Brain microvascular endothelial cell (primary cell): ENCODE results near the gene CDHR3.

Experiments
- DNase-seq: peaks from one replicate; pipeline ENCODE4 v3.0.0-alpha.2; 2020
- H3K27ac ChIP-seq: fragments of 250-450 bp; sonication (Bioruptor Pico); 2 replicates; pipeline ENCODE4 v1.5.1; 2020; ENCODE audit warnings: mild to moderate bottlenecking, moderate library complexity
- H3K27me3 ChIP-seq: fragments of 250-450 bp; sonication (Bioruptor Pico); replicated peaks from 2 replicates; pipeline ENCODE4 v1.5.1; 2020; ENCODE audit warnings: mild to moderate bottlenecking
- H3K36me3 ChIP-seq: fragments of 250-450 bp; sonication (Bioruptor Pico); replicated peaks from 2 replicates; pipeline ENCODE4 v1.5.1; 2020; ENCODE audit warnings: mild to moderate bottlenecking
- H3K4me3 ChIP-seq: 2 replicates; pipeline ENCODE4 v1.5.1; 2011; ENCODE audit warnings: low read depth, mild to moderate bottlenecking, control low read depth, low read length, moderate library complexity
- in situ Hi-C: cut with HindIII; loops from 2 replicates; pipeline ENCODE4 v1.10.0; 2017; ENCODE audit warnings: low sequenced_read_pairs, low pct_ligation_motif_present
- TF ChIP-seq, protein P1 (sequence below): IDR thresholded peaks from 2 replicates; pipeline ENCODE4 v1.5.1; 2011; ENCODE audit warnings: low read depth, mild to moderate bottlenecking, moderate library complexity, low read length, control low read depth, inconsistent platforms; ENCODE audit errors: missing control alignments

Gene CDHR3

DNA sequence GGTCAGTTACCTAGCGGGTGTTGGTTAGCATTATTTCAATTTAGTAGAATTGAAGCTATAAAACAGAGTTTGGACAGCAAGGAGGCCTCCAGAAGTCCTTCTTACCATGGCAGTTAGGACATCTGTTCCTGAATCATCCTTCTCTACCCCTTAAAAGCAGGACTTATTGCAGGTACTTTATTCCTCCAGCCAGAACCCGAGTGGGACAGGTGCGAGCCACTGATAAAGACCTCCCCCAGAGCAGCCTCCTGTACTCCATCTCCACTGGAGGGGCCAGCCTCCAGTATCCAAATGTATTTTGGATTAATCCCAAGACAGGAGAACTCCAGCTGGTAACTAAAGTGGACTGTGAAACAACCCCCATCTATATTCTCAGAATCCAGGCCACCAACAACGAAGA, 54.6 kb downstream of the CDHR3 start:
- no peak for DNase-seq
- TF ChIP-seq, protein P1, sequence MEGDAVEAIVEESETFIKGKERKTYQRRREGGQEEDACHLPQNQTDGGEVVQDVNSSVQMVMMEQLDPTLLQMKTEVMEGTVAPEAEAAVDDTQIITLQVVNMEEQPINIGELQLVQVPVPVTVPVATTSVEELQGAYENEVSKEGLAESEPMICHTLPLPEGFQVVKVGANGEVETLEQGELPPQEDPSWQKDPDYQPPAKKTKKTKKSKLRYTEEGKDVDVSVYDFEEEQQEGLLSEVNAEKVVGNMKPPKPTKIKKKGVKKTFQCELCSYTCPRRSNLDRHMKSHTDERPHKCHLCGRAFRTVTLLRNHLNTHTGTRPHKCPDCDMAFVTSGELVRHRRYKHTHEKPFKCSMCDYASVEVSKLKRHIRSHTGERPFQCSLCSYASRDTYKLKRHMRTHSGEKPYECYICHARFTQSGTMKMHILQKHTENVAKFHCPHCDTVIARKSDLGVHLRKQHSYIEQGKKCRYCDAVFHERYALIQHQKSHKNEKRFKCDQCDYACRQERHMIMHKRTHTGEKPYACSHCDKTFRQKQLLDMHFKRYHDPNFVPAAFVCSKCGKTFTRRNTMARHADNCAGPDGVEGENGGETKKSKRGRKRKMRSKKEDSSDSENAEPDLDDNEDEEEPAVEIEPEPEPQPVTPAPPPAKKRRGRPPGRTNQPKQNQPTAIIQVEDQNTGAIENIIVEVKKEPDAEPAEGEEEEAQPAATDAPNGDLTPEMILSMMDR, result no peak
- in situ Hi-C loops, result no loop called here
- Histone ChIP-seq H3K27ac (no peak overlapping the region), H3K4me3 (no peak overlapping the region), H3K36me3 (no peaks in the 10 kb centered on the region), H3K27me3 (no peaks in the 10 kb centered on the region)

DNA sequence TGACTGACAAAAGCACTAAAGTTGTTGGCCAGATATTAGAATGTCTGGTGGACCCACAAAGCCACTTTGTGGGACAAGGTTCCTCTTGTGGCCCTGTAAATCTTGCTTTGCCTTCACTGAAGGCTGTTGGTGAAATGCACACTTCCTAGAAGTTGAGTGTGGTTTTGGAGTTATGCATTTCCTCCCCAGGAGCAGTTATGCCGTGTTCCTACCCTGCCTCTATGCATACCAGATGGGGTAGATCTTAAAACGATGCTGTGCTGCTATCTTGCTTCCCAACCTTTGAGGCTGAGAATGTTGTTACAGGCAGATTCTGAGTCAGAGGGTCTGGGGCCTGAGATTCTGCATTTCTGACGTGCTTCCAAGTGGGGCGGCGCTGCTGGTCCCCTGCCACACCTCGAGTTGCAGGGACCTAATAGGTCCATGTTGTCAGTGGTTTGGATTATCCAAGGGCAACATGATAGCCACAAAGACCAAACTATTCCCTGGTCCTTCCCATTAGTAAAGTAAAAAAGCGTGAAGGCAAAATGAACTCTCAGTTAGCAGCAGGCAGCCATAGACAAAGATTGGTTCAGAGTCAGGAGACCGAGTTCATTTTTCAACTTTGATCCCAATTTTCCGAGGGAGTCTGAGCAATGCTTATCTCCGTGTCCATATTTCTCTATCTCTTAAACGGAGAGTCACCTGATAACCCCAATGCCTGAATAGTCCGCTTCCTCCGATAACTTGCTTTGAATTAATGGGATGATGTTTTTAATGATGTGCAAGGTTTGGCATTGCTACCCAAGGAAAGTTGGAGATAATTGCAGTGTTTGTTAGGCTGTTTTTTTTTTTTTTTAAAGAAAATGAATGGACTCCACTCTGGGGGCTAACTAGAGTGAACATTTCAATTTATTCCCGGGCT, 55.8 kb downstream of the CDHR3 start:
- no peak for DNase-seq
- TF ChIP-seq, protein P1, result no peak
- Histone ChIP-seq H3K27ac (no peak overlapping the region), H3K27me3 (no peaks in the 10 kb centered on the region), H3K36me3 (no peaks in the 10 kb centered on the region), H3K4me3 (no peak overlapping the region)
- in situ Hi-C loops, result no loop called here

DNA sequence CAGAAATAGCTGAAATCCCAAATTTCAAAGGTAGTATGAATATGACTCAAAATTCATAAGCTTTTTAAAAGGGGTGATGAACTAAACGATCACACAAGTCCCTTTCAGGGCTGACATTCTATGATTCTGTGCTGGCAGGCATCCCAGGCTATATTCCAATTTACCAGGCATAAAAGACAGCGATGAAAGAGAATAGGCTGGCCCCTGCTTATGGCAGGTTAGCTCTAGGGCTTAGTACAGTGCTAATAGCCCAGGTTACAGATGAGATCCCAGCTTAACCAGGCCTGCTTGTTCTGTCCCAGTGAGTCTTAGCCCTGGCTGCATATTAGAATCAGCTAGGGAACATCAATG, 56.4 kb downstream of the CDHR3 start:
- Histone ChIP-seq H3K36me3 (no peaks in the 10 kb centered on the region), H3K27ac (no peak overlapping the region), H3K4me3 (no peak overlapping the region), H3K27me3 (no peaks in the 10 kb centered on the region)
- in situ Hi-C loops, result no loop called here
- no peak for DNase-seq
- TF ChIP-seq, protein P1, result no peak

DNA sequence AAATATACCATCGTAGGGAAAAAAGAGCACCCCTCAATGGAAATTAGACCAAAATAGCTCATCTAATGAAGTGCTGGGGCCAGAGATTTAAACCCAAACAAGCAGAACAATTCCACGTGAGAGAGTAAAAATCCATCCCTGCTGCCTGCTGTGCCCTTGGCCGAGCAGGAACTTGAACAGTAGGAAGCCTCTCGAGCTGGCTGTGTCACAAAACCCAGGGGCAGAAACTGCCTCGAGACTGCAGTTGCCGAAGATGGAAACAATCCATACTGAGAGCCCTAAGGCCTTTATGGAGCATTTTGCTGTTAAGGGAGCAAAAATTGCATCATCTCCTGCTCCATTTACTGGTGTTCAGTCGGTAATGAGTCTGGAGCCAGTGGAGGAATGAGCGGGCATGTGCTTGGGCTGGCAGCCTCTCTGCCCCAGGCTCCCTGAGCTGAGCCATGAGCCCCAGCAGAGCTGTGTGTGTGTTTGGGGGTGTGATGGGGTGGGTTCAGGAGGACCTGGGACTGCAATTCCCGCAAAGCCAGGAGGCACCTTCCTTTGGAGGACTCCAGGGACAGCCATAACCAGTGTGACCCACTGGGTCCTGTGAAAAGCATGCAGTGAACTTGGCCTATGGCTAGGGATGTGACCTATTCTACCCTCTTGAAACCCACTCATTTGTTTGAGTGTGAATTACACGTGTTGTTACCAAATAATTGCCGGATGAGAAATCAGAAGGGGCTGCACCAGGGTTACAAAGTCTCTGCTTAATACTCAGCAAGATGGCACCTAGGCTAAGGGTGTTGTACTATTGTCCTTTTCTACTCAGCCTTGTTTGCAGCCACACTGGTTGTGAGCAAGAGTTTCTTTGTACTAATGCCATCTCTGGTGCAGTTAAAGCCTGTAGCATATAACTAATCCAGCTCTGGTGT, 58.3 kb downstream of the CDHR3 start:
- Histone ChIP-seq H3K4me3 (no peak overlapping the region), H3K27me3 (no peaks in the 10 kb centered on the region), H3K27ac (no peak overlapping the region), H3K36me3 (no peaks in the 10 kb centered on the region)
- TF ChIP-seq, protein P1, result no peak
- no peak for DNase-seq
- in situ Hi-C loops, result no loop called here

DNA sequence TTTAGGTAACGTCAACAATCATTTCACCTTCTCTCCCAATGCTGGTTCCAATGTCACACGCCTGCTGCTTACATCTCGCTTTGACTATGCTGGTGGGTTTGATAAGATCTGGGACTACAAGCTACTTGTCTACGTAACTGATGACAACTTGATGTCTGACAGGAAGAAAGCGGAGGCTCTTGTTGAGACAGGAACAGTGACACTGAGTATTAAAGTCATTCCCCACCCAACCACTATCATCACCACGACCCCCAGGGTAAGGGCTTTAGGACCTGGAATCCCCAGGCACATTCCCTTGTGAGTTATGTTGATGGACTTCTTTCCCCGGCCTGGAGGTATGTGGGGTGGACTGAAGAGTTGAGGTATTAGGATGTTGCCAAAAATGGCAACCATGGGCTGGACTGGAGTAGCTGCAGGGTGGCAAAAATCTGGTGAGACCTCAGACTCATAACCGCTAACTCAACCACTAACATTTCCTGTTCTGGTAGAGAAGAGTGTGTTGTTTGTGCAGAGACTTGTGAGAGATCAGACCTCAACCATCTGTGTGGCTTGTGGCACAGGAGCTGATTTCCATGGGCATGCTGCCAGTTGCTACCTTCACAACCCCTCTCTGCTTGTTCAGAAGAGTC, 59.2 kb downstream of the CDHR3 start:
- Histone ChIP-seq H3K27me3 (no peaks in the 10 kb centered on the region), H3K27ac (no peak overlapping the region), H3K4me3 (no peak overlapping the region), H3K36me3 (no peaks in the 10 kb centered on the region)
- in situ Hi-C loops, result no loop called here
- TF ChIP-seq, protein P1, result no peak
- no peak for DNase-seq
